Fibroblast of lung (primary cell): ENCODE measurements around the gene RANBP9. TPM values are rescaled to one million over a fixed set of nuclear protein-coding genes. Genes with fewer than 3 reads are reported as not detected.

Source experiments
- DNase-seq, 2 donors: peaks; one replicate each; pipeline versions ENCODE4 v3.0.0 to v3.0.0-alpha.2; 2010; ENCODE audit warnings: low read depth in 2 of 2
- H2AFZ ChIP-seq: 2 replicates; pipeline ENCODE4 v1.5.1; 2012; ENCODE audit warnings: low read length, control low read depth, inconsistent platforms
- H3K27ac ChIP-seq: 2 replicates; pipeline ENCODE4 v1.5.1; 2011; ENCODE audit warnings: low read length, control low read depth; ENCODE audit not compliant: insufficient read depth
- H3K27me3 ChIP-seq: 2 replicates; pipeline ENCODE4 v1.5.1; 2011; ENCODE audit warnings: mild to moderate bottlenecking, low read length; ENCODE audit not compliant: control insufficient read depth, insufficient read depth
- H3K36me3 ChIP-seq: 2 replicates; pipeline ENCODE4 v1.5.1; 2011; ENCODE audit warnings: low read length; ENCODE audit not compliant: control insufficient read depth, insufficient read depth
- H3K4me1 ChIP-seq: 2 replicates; pipeline ENCODE4 v1.5.1; 2011; ENCODE audit warnings: low read length; ENCODE audit not compliant: control insufficient read depth, insufficient read depth; ENCODE audit errors: extremely low read depth
- H3K4me2 ChIP-seq: 2 replicates; pipeline ENCODE4 v1.5.1; 2011; ENCODE audit warnings: low read length, control low read depth; ENCODE audit not compliant: insufficient read depth; ENCODE audit errors: extremely low read depth
- H3K4me3 ChIP-seq, 4 experiments: fragments of 200-600 bp in 1 of 4; sonication (generic) in 1 of 4; replicated peaks in 1 of 4; 2 replicates each; pipeline ENCODE4 v1.5.1; 2011 to 2016; ENCODE audit warnings: low read length in 4 of 4, low read depth in 3 of 4, mild to moderate bottlenecking in 3 of 4, control low read depth in 2 of 4, inconsistent platforms in 1 of 4, mixed read lengths in 1 of 4; ENCODE audit not compliant: insufficient read depth in 1 of 4; ENCODE audit errors: control extremely low read depth in 1 of 4
- H3K79me2 ChIP-seq: 2 replicates; pipeline ENCODE4 v1.5.1; 2012; ENCODE audit warnings: mild to moderate bottlenecking, low read length, inconsistent platforms; ENCODE audit not compliant: control insufficient read depth, insufficient read depth
- H3K9ac ChIP-seq: 2 replicates; pipeline ENCODE4 v1.5.1; 2011; ENCODE audit warnings: mild to moderate bottlenecking, low read length, control low read depth; ENCODE audit not compliant: insufficient read depth
- H3K9me3 ChIP-seq: 2 replicates; pipeline ENCODE4 v1.5.1; 2012; ENCODE audit warnings: low read depth, low read length; ENCODE audit not compliant: control insufficient read depth, insufficient read depth
- H4K20me1 ChIP-seq: 2 replicates; pipeline ENCODE4 v1.5.1; 2011; ENCODE audit warnings: low read length; ENCODE audit not compliant: control insufficient read depth, insufficient read depth; ENCODE audit errors: extremely low read depth
- CTCF ChIP-seq, 2 donors: IDR thresholded peaks in 1 of 2; conservative IDR thresholded peaks in 1 of 2; 1 replicate in 1 of 2; 2 replicates in 1 of 2; pipeline ENCODE4 v1.5.1; 2011 to 2012; ENCODE audit warnings: low read length in 2 of 2, control low read depth in 1 of 2, inconsistent platforms in 1 of 2, low read depth in 1 of 2, mild to moderate bottlenecking in 1 of 2
- EZH2 ChIP-seq: IDR thresholded peaks from 2 replicates; pipeline ENCODE4 v1.5.1; 2012; ENCODE audit warnings: low read length, control low read depth, mild to moderate bottlenecking; ENCODE audit errors: missing control alignments
- polyA plus RNA-seq, 2 donors: library from polyadenylated mRNA; depleted of rRNA in 1 of 2; stranded (reverse) in 1 of 2; unstranded in 1 of 2; fragments of >200 nt; gene quantifications; 2 replicates each; pipeline ENCODE4 v1.2.1, GENCODE V29; 2011 to 2012; ENCODE audit warnings: missing spikeins in 1 of 2
- total RNA-seq: library from RNA; depleted of rRNA; stranded (reverse); fragments of >200 nt; gene quantifications from 2 replicates; pipeline ENCODE4 v1.2.1, GENCODE V29; 2014

RANBP9 gene
- total and polyA plus RNA-seq, 2 donors (not counting 1 experiment from before 2014, with no cell fraction given): 46.7 to 48.7 TPM

- Histone ChIP-seq H3K36me3 (no peaks in the 10 kb centered on the region), H4K20me1 (no peaks in the 10 kb centered on the region), H3K27ac (no peak overlapping the region), H2AFZ (no peak overlapping the region), H3K27me3 (no peaks in the 10 kb centered on the region), H3K4me3 (no peak overlapping the region), H3K4me2 (no peak overlapping the region), H3K79me2 (peaks cover 89% of the 10 kb centered on the region), H3K9me3 (no peaks in the 10 kb centered on the region), H3K4me1 (peaks cover 2% of the 10 kb centered on the region), H3K9ac (no peak overlapping the region)
- DNase-seq: no peak
- TF ChIP-seq CTCF (conservative IDR thresholded peaks at IDR 0.05 in 1 of 2, IDR thresholded peaks at IDR 0.05 in 1 of 2; ENCODE audit: low read depth in 1 of 2, low read length in 2 of 2) (no peak), EZH2 (no peak)
Measured at GRCh38 chr6:13703496-13703895, 8.1 kb downstream of the RANBP9 start.

- Histone ChIP-seq H2AFZ (no peak overlapping the region), H3K4me1 (peaks cover 3% of the 10 kb centered on the region), H3K27ac (no peak overlapping the region), H4K20me1 (no peaks in the 10 kb centered on the region), H3K4me2 (no peak overlapping the region), H3K79me2 (peaks cover 86% of the 10 kb centered on the region), H3K4me3 (no peak overlapping the region), H3K9ac (no peak overlapping the region), H3K27me3 (no peaks in the 10 kb centered on the region), H3K36me3 (no peaks in the 10 kb centered on the region), H3K9me3 (no peaks in the 10 kb centered on the region)
- TF ChIP-seq CTCF (conservative IDR thresholded peaks at IDR 0.05 in 1 of 2, IDR thresholded peaks at IDR 0.05 in 1 of 2; ENCODE audit: low read depth in 1 of 2, low read length in 2 of 2) (no peak), EZH2 (no peak)
- DNase-seq: no peak
Measured at GRCh38 chr6:13702809-13703302, 8.8 kb downstream of the RANBP9 start.

GRCh38 chr6:13700232-13700631, 11.4 kb downstream of the RANBP9 start:
- no peak for DNase-seq
- Histone ChIP-seq H3K4me2 (no peak overlapping the region), H2AFZ (no peak overlapping the region), H3K27me3 (no peaks in the 10 kb centered on the region), H3K4me3 (no peak overlapping the region), H3K4me1 (peaks cover 8% of the 10 kb centered on the region), H3K9ac (no peak overlapping the region), H3K79me2 (peaks cover 70% of the 10 kb centered on the region), H3K36me3 (no peaks in the 10 kb centered on the region), H3K9me3 (no peaks in the 10 kb centered on the region), H4K20me1 (no peaks in the 10 kb centered on the region), H3K27ac (no peak overlapping the region)
- TF ChIP-seq CTCF (conservative IDR thresholded peaks at IDR 0.05 in 1 of 2, IDR thresholded peaks at IDR 0.05 in 1 of 2; ENCODE audit: low read depth in 1 of 2, low read length in 2 of 2) (no peak), EZH2 (no peak)
